SU-DHL-6 (cell line): ENCODE results near the gene ZNF701.
"Not testable (repeated sequence)": the region's sequence is repeated elsewhere in the genome, so short reads cannot be mapped to it uniquely, and the experiment has no call there.

Experiments used
- H2AFZ ChIP-seq: fragments of 200-600 bp; sonication (generic); 2 replicates; pipeline ENCODE4 v1.6.1; 2014; ENCODE audit warnings: low read depth, mild to moderate bottlenecking, moderate library complexity, mixed read lengths, antibody characterized with exemption, low read length; ENCODE audit not compliant: severe bottlenecking
- H3F3A ChIP-seq: fragments of 200-600 bp; shearing (Covaris generic); 2 replicates; pipeline ENCODE4 v1.6.0; 2016; ENCODE audit warnings: antibody characterized with exemption, mild to moderate bottlenecking; ENCODE audit not compliant: insufficient read depth
- H3K27ac ChIP-seq: fragments of 200-600 bp; sonication (generic); 2 replicates; pipeline ENCODE4 v1.5.1; 2016; ENCODE audit warnings: low read depth, mild to moderate bottlenecking, low read length, moderate library complexity, mixed read lengths
- H3K27me3 ChIP-seq: fragments of 200-600 bp; sonication (generic), shearing (Covaris generic); 2 replicates; pipeline ENCODE4 v1.6.0; 2014; ENCODE audit warnings: mild to moderate bottlenecking, low read length
- H3K36me3 ChIP-seq: fragments of 200-600 bp; sonication (generic); 2 replicates; pipeline ENCODE4 v1.6.1; 2014; ENCODE audit warnings: mild to moderate bottlenecking, low read length, mixed read lengths
- H3K4me2 ChIP-seq: fragments of 300-600, 200-600 bp; shearing (Covaris generic), sonication (generic); 2 replicates; pipeline ENCODE4 v1.6.0; 2014; ENCODE audit warnings: low read length, low read depth, mild to moderate bottlenecking; ENCODE audit not compliant: poor library complexity, severe bottlenecking
- H3K4me3 ChIP-seq: fragments of 200-600 bp; sonication (generic); 2 replicates; pipeline ENCODE4 v1.5.1; 2014; ENCODE audit warnings: antibody characterized with exemption, low read length, mild to moderate bottlenecking, mixed read lengths; ENCODE audit not compliant: insufficient read depth, poor library complexity, severe bottlenecking
- H3K79me2 ChIP-seq: fragments of 200-600 bp; sonication (generic); 2 replicates; pipeline ENCODE4 v1.6.1; 2014; ENCODE audit warnings: mild to moderate bottlenecking, low read length, moderate library complexity; ENCODE audit not compliant: insufficient read depth
- H3K9ac ChIP-seq: fragments of 200-600 bp; sonication (generic); 2 replicates; pipeline ENCODE4 v1.7.0; 2014; ENCODE audit warnings: mild to moderate bottlenecking, low read length
- H3K9me2 ChIP-seq: fragments of 200-600 bp; sonication (generic); replicated peaks from 2 replicates; pipeline ENCODE4 v1.6.1; 2014; ENCODE audit warnings: low read length; ENCODE audit not compliant: insufficient read depth
- H3K9me3 ChIP-seq: fragments of 200-600 bp; sonication (generic); 2 replicates; pipeline ENCODE4 v1.6.1; 2014; ENCODE audit warnings: low read length, mixed read lengths; ENCODE audit not compliant: insufficient read depth
- H4K20me1 ChIP-seq: fragments of 200-600 bp; sonication (generic); 2 replicates; pipeline ENCODE4 v1.6.1; 2014; ENCODE audit warnings: low read depth, mild to moderate bottlenecking, antibody characterized with exemption, low read length, moderate library complexity, mixed read lengths
- CTCF ChIP-seq: fragments of 200-600 bp; sonication (generic); IDR thresholded peaks from one replicate; pipeline ENCODE4 v1.5.1; 2017; ENCODE audit warnings: antibody characterized with exemption, mild to moderate bottlenecking, low read length, moderate library complexity; ENCODE audit not compliant: insufficient read depth, poor library complexity, severe bottlenecking
- EZH2phosphoT487 ChIP-seq: fragments of 200-600 bp; sonication (generic), shearing (Covaris generic); conservative IDR thresholded peaks from 2 replicates; pipeline ENCODE4 v1.6.1; 2018; ENCODE audit warnings: mild to moderate bottlenecking, antibody characterized with exemption, low read length, moderate library complexity, mixed read lengths

Gene ZNF701

GRCh38 chr19:52585604-52586003 is 15.5 kb downstream of the ZNF701 start:
- H3K79me2 ChIP-seq: peaks cover 13% of the 10 kb centered on the region; the same call in 1 of the 2 replicates
- H3K27ac ChIP-seq: no peak overlapping the region
- no peaks in the 10 kb centered on the region for H3F3A ChIP-seq
- H3K36me3 ChIP-seq: peaks cover 26% of the 10 kb centered on the region
- no peaks in the 10 kb centered on the region for H3K9me3 ChIP-seq
- no peak overlapping the region for H3K4me2 ChIP-seq
- no peaks in the 10 kb centered on the region for H3K27me3 ChIP-seq
- TF ChIP-seq CTCF: no peak
- H3K9me2 ChIP-seq: no peaks in the 10 kb centered on the region
- H3K9ac ChIP-seq: no peak overlapping the region
- no peaks in the 10 kb centered on the region for H4K20me1 ChIP-seq
- H3K4me3 ChIP-seq: no peak overlapping the region
- H2AFZ ChIP-seq: no peak overlapping the region

GRCh38 chr19:52590728-52591127 is 20.6 kb downstream of the ZNF701 start:
- peak; percentile 13 for TF ChIP-seq CTCF
- TF ChIP-seq EZH2phosphoT487: no peak
- no peaks in the 10 kb centered on the region for H3K9me2 ChIP-seq

GRCh38 chr19:52592301-52592700 is 22.2 kb downstream of the ZNF701 start:
- no peaks in the 10 kb centered on the region for H3K27me3 ChIP-seq
- H4K20me1 ChIP-seq: no peaks in the 10 kb centered on the region
- no peaks in the 10 kb centered on the region for H3F3A ChIP-seq
- no peaks in the 10 kb centered on the region for H3K79me2 ChIP-seq
- no peak overlapping the region for H3K9ac ChIP-seq
- no peaks in the 10 kb centered on the region for H3K9me2 ChIP-seq
- H3K36me3 ChIP-seq: peaks cover 10% of the 10 kb centered on the region; the same call in 1 of the 2 replicates
- no peak overlapping the region for H3K27ac ChIP-seq
- no peak for TF ChIP-seq CTCF
- TF ChIP-seq EZH2phosphoT487: no peak
- no peak overlapping the region for H3K4me2 ChIP-seq
- no peak overlapping the region for H3K4me3 ChIP-seq
- H2AFZ ChIP-seq: no peak overlapping the region
- no peaks in the 10 kb centered on the region for H3K9me3 ChIP-seq

More at GRCh38 chr19:52590728-52591127, 20.6 kb downstream of the ZNF701 start:
- no peaks in the 10 kb centered on the region for H3K36me3 ChIP-seq
- H2AFZ ChIP-seq: no peak overlapping the region
- no peak overlapping the region for H3K4me2 ChIP-seq
- no peaks in the 10 kb centered on the region for H3K27me3 ChIP-seq
- H3K9ac ChIP-seq: no peak overlapping the region
- H3K79me2 ChIP-seq: no peaks in the 10 kb centered on the region
- H3F3A ChIP-seq: no peaks in the 10 kb centered on the region
- no peaks in the 10 kb centered on the region for H3K9me3 ChIP-seq
- no peak overlapping the region for H3K27ac ChIP-seq
- H3K4me3 ChIP-seq: no peak overlapping the region
- no peaks in the 10 kb centered on the region for H4K20me1 ChIP-seq

GRCh38 chr19:52593441-52593840 is 23.4 kb downstream of the ZNF701 start:
- not testable (repeated sequence) for H2AFZ ChIP-seq, H3K9me2 ChIP-seq, H3K27me3 ChIP-seq, H3K4me2 ChIP-seq, H3K4me3 ChIP-seq, H3K27ac ChIP-seq, H4K20me1 ChIP-seq, H3K9me3 ChIP-seq, H3K79me2 ChIP-seq, H3K9ac ChIP-seq, H3F3A ChIP-seq
- peaks cover 10% of the 10 kb centered on the region; the same call in 1 of the 2 replicates for H3K36me3 ChIP-seq
